Ishikawa (cell line): ENCODE results near the gene HRCT1.

Experiments used
- CEBPB ChIP-seq: IDR thresholded peaks from 2 replicates; pipeline ENCODE4 v1.6.1; 2012
- CREB1 ChIP-seq: IDR thresholded peaks from 2 replicates; pipeline ENCODE4 v1.6.1; 2012; ENCODE audit warnings: low read depth
- EP300 ChIP-seq: IDR thresholded peaks from 2 replicates; pipeline ENCODE4 v1.6.1; 2012; ENCODE audit warnings: borderline replicate concordance
- FOXM1 ChIP-seq: IDR thresholded peaks from 2 replicates; pipeline ENCODE4 v1.6.1; 2012; ENCODE audit warnings: low read depth, borderline replicate concordance
- RAD21 ChIP-seq: IDR thresholded peaks from 2 replicates; pipeline ENCODE4 v1.6.1; 2012; ENCODE audit warnings: low read depth
- TEAD4 ChIP-seq: IDR thresholded peaks from 2 replicates; pipeline ENCODE4 v1.6.1; 2012
- TF ChIP-seq, protein P1 (sequence below): IDR thresholded peaks from 2 replicates; pipeline ENCODE4 v1.6.1; 2012

DNA sequence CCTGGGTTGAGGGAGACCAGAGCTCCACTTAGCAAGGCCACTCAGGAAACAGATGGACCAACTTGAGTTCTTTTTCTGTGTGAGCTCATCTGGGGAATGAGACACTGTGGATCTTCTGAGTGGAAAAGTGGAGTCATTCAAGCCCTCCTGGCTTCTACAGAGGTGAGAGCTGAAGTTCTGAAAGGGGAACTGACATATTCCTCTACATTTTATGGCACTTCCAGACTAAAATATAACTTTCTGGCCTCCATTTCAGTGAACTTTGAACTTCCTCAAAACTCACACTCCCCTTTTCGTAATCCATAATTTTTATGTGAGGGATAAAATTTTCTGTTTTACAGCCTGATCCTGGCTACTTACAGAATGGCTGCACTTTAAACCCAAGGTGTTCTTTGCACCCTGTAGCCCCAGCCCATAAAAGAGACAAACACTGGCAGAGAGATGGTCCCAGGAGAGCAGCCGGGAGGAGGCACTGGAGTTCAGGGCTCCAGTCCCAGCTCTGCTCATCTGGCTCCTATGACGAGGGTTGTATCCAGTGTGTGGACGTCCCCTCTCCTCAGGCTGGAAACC lies 14.1 kb downstream of the HRCT1 start:
- TF ChIP-seq EP300 (no peak), RAD21 (no peak), CREB1 (no peak), FOXM1 (no peak), TEAD4 (no peak), CEBPB (no peak)
- TF ChIP-seq, protein P1, sequence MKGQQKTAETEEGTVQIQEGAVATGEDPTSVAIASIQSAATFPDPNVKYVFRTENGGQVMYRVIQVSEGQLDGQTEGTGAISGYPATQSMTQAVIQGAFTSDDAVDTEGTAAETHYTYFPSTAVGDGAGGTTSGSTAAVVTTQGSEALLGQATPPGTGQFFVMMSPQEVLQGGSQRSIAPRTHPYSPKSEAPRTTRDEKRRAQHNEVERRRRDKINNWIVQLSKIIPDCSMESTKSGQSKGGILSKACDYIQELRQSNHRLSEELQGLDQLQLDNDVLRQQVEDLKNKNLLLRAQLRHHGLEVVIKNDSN: no peak
